HUES6 (cell line): ENCODE measurements around the gene TGFBR3.

Experiments used
- H3K27ac ChIP-seq: 2 replicates; pipeline ENCODE4 v1.7.0; 2013; ENCODE audit warnings: low read depth, mild to moderate bottlenecking, low read length, inconsistent platforms
- H3K27me3 ChIP-seq: 2 replicates; pipeline ENCODE4 v1.6.1; 2013; ENCODE audit warnings: low read length; ENCODE audit not compliant: control insufficient read depth, insufficient read depth
- H3K36me3 ChIP-seq: 2 replicates; pipeline ENCODE4 v1.6.1; 2013; ENCODE audit warnings: low read length; ENCODE audit not compliant: control insufficient read depth, insufficient read depth
- H3K4me1 ChIP-seq: 2 replicates; pipeline ENCODE4 v1.6.1; 2013; ENCODE audit warnings: low read length; ENCODE audit not compliant: control insufficient read depth, insufficient read depth
- H3K4me3 ChIP-seq: 2 replicates; pipeline ENCODE4 v1.5.1; 2013; ENCODE audit warnings: low read depth, low read length
- H3K9ac ChIP-seq: one replicate; pipeline ENCODE4 v1.6.1; 2013; ENCODE audit warnings: mild to moderate bottlenecking, low read length
- H3K9me3 ChIP-seq: 2 replicates; pipeline ENCODE4 v1.6.1; 2013; ENCODE audit warnings: low read depth, low read length; ENCODE audit not compliant: control insufficient read depth, insufficient read depth

TGFBR3 gene

DNA sequence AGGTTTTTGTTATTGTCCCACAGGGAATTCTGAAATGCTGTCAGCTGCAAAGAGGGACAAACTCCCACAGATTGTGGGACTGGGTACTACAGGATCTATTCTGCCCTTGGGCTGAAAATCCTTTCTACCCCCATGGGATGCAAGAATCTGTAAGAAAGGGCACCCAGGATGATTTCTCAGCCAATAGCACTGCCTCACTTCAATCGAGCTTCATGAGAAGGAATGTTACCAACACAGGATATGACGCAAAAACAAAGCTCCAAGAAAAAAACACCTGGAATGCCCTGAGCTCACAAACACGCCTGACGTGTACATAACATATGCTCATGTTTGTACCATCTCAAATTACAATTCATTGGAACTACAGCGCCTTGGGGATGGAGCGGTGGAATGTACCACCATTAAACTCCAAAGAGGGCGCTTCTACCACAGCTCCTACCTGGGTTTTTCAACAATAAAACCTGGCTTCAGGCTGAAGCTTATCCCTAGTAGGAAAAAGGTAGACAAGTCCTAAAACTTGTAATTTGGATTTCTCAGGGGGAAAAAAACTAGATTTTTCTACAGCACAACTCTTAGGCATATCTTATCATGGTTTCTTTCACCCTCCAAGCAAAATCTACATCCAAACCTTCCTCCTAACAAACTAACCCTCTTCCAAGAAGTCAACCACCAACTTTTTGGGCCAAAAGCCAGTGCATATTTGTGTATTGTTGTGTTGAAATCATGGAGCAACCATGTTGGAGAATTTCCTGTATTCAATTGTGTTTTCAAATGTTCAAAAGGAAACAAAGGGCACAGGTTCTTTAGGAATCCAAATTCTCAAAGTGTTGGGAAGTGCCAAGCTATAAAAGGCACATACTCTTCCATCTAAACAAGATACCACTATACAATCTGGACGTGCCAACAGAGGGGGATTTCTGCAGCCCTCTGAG, 78.9 kb downstream of the TGFBR3 start:
- no peak overlapping the region for H3K4me3 ChIP-seq
- no peaks in the 10 kb centered on the region for H3K27me3 ChIP-seq
- no peaks in the 10 kb centered on the region for H3K4me1 ChIP-seq
- no peak overlapping the region for H3K9ac ChIP-seq
- H3K27ac ChIP-seq: no peak overlapping the region
- no peaks in the 10 kb centered on the region for H3K9me3 ChIP-seq
- no peaks in the 10 kb centered on the region for H3K36me3 ChIP-seq

DNA sequence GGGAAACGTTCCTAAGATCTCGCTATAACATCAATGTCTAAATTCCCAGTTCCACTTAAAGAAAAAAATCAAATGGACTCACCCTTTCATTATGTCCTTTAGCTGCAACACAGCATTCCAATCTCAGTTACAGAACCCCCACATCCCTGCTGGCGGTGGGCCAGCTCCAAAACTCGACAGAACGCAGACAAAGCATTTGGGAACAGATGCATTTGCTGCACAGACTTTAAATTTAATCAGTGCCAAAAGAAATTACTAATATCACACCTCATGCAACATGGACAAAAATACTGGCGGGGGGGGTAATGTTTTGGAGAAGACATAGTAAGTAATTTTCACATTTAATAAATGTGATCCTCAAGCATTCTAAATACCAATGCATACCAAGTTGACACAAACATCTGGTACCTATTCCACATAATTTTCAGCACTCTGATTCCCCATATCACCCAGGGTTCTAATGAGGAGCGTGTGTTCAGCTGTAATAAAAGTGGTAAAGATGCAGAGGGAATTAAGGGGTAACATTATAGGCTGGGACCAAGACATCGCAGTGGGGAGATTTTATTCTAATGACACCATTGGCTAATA, 79.7 kb downstream of the TGFBR3 start:
- no peak overlapping the region for H3K9ac ChIP-seq
- H3K36me3 ChIP-seq: no peaks in the 10 kb centered on the region
- no peaks in the 10 kb centered on the region for H3K4me1 ChIP-seq
- H3K27me3 ChIP-seq: no peaks in the 10 kb centered on the region
- H3K9me3 ChIP-seq: no peaks in the 10 kb centered on the region
- no peak overlapping the region for H3K27ac ChIP-seq
- H3K4me3 ChIP-seq: no peak overlapping the region

DNA sequence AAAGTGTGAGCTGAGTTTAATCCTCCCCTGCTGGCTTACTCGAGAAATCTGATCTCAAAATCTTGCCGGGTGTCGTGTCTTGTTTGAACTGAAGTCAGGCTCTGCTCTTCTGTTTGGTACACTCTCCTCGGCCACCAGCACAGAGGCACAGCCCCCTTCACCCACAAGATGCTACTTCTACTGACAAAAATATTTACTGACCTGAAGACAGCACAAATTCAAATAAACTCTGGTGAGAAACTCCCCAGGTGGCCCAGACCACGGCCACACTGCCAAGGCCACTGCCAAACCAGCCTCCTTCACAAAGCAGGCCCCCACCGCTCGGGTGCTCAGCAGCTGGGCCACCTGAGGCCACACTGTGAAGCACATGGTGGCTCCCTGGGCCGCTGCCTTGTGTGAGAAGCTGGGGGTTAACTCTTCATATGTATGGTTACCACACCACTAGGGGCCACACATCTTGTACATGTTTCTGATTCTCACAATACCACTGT, 80.6 kb downstream of the TGFBR3 start:
- H3K9me3 ChIP-seq: no peaks in the 10 kb centered on the region
- H3K4me3 ChIP-seq: no peak overlapping the region
- H3K27me3 ChIP-seq: no peaks in the 10 kb centered on the region
- H3K9ac ChIP-seq: no peak overlapping the region
- no peaks in the 10 kb centered on the region for H3K4me1 ChIP-seq
- no peak overlapping the region for H3K27ac ChIP-seq
- H3K36me3 ChIP-seq: no peaks in the 10 kb centered on the region

DNA sequence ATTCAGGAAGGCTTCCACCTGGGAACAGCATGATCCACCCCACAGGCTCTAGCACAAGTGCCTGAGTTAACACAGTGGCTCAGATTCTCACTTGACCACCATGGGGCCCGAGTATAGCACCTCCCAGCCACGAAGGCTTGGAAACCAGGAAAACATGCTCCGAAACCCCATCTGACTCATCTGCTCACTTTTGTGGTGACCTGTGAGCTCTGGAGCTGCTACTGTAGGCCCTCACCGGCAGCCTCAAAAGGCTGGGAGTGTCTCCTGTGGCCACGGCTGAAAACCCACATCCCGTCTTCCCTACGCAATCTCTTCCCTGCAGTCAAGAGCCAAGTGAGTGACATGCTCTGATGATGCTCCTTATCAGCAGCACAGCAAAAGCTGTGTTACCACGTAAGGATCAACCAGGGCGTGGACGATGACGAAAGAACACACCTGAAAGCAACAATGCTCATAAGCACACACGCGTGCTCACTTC, 81.4 kb downstream of the TGFBR3 start:
- Histone ChIP-seq H3K27ac (no peak overlapping the region), H3K4me3 (no peak overlapping the region)

DNA sequence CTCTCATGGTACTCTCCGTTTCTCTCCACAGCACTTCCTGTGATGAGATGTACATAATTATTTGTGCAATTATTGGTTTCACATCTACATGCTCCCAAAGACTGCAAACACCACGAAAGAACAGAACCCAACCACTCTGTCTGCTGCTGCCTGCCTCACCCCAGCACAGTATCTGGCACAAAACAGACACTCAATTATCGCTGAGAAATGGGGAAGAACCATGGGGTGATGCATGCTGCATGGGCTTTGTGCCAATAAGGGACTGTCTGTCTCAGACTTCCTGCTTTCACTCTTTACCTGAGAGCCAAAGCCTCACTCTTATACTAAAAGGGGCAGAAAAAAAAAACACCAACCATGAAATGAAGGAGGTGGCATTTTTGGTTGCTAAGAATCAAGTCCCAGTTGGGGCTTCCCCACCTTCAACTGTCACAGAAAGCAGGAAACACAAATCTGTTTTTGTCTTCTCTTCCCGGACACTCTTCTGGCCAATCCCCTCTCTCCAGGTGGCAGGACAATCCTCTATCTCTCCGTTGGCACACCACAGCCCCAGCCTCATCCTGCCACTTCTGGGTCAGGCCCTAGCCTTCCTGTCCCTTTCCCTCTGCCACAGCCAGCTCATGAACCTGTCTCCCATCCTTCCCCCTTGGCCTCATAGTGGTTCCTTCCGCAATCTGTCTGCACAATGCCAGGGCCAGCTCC, 82.0 kb downstream of the TGFBR3 start:
- H3K36me3 ChIP-seq: no peaks in the 10 kb centered on the region
- no peaks in the 10 kb centered on the region for H3K4me1 ChIP-seq
- H3K4me3 ChIP-seq: no peak overlapping the region
- no peak overlapping the region for H3K9ac ChIP-seq
- H3K9me3 ChIP-seq: no peaks in the 10 kb centered on the region
- H3K27ac ChIP-seq: no peak overlapping the region
- H3K27me3 ChIP-seq: no peaks in the 10 kb centered on the region

More for the DNA sequence above, 81.4 kb downstream of the TGFBR3 start:
- Histone ChIP-seq H3K27me3 (no peaks in the 10 kb centered on the region), H3K36me3 (no peaks in the 10 kb centered on the region), H3K4me1 (no peaks in the 10 kb centered on the region), H3K9ac (no peak overlapping the region), H3K9me3 (no peaks in the 10 kb centered on the region)

DNA sequence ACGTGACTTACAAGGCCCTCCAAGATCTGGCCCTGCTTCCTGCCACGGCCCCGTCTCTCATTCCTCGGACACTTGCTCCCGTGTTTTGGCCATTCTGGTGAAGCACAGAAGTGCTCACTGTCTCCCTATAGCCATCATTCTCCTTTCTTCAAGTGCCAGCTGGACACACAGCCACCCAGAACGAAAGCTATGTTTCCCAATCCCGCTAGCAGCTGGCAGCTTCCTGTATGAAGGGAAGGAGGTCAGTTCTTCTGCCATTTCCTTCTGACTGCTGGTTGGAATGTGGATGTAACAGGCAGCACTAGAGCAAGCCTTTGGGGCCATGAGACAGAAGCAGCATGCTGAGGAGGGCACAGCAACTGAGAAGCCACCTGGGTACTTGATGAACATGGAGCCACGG, 82.8 kb downstream of the TGFBR3 start:
- H3K27ac ChIP-seq: no peak overlapping the region
- H3K4me3 ChIP-seq: no peak overlapping the region
- no peaks in the 10 kb centered on the region for H3K27me3 ChIP-seq
- peaks cover 4% of the 10 kb centered on the region; the same call in 1 of the 2 replicates for H3K4me1 ChIP-seq
- no peaks in the 10 kb centered on the region for H3K36me3 ChIP-seq
- no peaks in the 10 kb centered on the region for H3K9me3 ChIP-seq
- no peak overlapping the region for H3K9ac ChIP-seq

DNA sequence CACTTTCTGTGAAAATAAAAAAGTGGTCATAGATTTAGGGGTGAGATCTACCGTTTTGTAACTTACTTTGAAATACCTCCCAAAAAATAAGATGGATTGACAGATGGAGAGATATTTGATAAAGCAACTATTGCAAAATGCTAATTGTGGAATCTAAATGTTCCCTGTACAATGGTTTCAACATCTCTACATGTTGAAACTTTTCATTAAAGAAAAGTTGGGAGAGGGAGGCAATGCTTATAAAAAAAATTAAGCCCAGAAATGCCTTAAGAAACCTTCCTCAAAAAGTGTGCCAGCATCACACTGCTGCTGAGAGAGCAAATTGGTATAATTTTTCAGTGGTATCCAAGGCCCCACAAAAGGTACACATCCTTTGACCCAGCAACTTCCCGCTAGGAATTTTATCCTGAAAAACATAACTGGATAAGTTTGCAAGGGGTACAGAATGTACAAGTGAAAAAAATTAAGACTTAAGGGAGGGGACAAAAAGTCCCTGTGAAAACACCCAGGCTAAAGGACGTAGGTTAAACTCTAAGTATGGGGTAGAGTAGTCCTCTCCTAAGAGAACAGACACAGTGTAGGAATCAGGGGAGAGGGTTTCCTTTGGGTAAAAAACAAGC, 84.3 kb downstream of the TGFBR3 start:
- Histone ChIP-seq H3K4me1 (peaks cover 7% of the 10 kb centered on the region; the same call in 1 of the 2 replicates), H3K4me3 (no peak overlapping the region), H3K9me3 (no peaks in the 10 kb centered on the region), H3K27me3 (no peaks in the 10 kb centered on the region), H3K27ac (no peak overlapping the region), H3K36me3 (no peaks in the 10 kb centered on the region), H3K9ac (no peak overlapping the region)

DNA sequence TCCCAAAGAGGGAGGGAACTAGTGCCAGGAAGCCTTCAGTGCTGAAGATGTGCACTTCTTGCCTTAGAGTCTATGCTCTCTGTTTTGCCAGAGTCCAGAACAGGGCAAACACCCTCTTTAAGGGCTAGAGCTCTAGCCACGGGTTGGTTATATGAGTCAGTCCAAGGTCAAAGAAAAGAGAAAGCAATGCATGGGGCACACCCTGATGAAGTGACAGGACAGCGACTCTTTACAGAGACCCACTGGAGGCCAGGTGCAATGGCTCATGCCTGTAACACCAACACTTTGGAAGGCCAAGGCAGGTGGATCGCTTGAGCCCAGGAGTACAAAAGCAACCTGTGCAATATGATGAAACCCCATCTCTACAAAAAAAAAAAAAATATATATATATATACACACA, 86.1 kb downstream of the TGFBR3 start:
- peaks cover 7% of the 10 kb centered on the region; the same call in 1 of the 2 replicates for H3K4me1 ChIP-seq
- no peaks in the 10 kb centered on the region for H3K36me3 ChIP-seq
- H3K27me3 ChIP-seq: no peaks in the 10 kb centered on the region
- no peaks in the 10 kb centered on the region for H3K9me3 ChIP-seq
- no peak overlapping the region for H3K9ac ChIP-seq
- H3K27ac ChIP-seq: no peak overlapping the region
- no peak overlapping the region for H3K4me3 ChIP-seq

DNA sequence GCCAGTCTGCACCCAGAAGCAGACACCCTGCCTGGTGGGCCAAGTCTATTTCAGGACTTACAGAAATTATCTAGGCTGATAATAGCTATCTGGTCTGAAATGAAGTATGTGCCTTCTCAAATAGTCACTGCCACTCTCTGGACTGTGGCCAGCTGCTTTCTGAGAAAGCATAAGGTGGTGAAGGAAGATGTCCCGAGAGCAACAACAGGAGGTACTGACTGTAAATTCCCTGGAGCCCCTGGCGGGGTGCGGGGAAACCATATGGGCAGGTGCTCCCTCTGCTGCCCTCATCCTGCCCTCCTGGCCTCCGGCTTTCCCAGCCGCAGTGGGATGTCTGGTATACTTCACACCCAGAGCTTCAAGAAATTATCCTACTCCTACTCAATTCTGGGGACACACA, 86.8 kb downstream of the TGFBR3 start:
- Histone ChIP-seq H3K4me1 (peaks cover 7% of the 10 kb centered on the region; the same call in 1 of the 2 replicates), H3K9me3 (peaks cover 2% of the 10 kb centered on the region; the same call in 1 of the 2 replicates), H3K9ac (no peak overlapping the region), H3K27ac (no peak overlapping the region), H3K36me3 (no peaks in the 10 kb centered on the region), H3K27me3 (no peaks in the 10 kb centered on the region), H3K4me3 (no peak overlapping the region)

DNA sequence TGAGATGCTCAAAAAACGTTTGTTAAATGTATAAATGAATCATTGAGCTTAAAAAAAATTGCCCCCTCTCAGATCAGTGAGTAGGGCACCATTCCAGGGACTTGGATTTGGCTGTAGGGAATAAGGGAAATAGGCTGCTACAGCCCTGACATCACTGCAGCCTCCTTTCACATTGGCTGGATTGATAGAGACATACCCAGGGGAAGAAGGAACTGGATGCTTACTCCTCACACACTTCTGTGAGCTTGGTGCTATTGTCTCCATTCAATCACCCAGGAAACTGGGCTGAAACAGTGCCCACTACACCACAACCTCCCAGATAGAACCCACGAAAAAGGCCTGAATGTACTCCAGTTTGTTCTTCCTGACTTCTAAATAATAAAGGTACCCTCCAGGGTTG, 87.2 kb downstream of the TGFBR3 start:
- no peak overlapping the region for H3K27ac ChIP-seq

More for the DNA sequence above, 87.2 kb downstream of the TGFBR3 start:
- Histone ChIP-seq H3K9me3 (peaks cover 2% of the 10 kb centered on the region; the same call in 1 of the 2 replicates), H3K36me3 (no peaks in the 10 kb centered on the region), H3K4me1 (peaks cover 7% of the 10 kb centered on the region; the same call in 1 of the 2 replicates), H3K4me3 (no peak overlapping the region), H3K9ac (no peak overlapping the region), H3K27me3 (no peaks in the 10 kb centered on the region)
